Epithelial cell of esophagus (primary cell): ENCODE results near the gene TEC.

Experiments used
- DNase-seq: peaks from one replicate; pipeline ENCODE4 v3.0.0; 2010; ENCODE audit warnings: low read depth
- H3K4me3 ChIP-seq: 2 replicates; pipeline ENCODE4 v1.5.1; 2011; ENCODE audit warnings: mild to moderate bottlenecking, low read length, control low read depth
- CTCF ChIP-seq: IDR thresholded peaks from 2 replicates; pipeline ENCODE4 v1.5.1; 2011; ENCODE audit warnings: low read depth, mild to moderate bottlenecking, low read length, control low read depth, inconsistent platforms; ENCODE audit not compliant: insufficient read depth; ENCODE audit errors: missing control alignments

The TEC gene

GRCh38 chr4:48275686-48276085 is 6.0 kb upstream of the TEC start:
- TF ChIP-seq CTCF, result no peak
- H3K4me3 ChIP-seq, result no peak overlapping the region
- no peak for DNase-seq

GRCh38 chr4:48275247-48275646 is 5.6 kb upstream of the TEC start:
- peak; percentile 66 for TF ChIP-seq CTCF
- DNase-seq, result peak; percentile 58

GRCh38 chr4:48271626-48272025 is 2.0 kb upstream of the TEC start:
- no peak overlapping the region for H3K4me3 ChIP-seq
- no peak for DNase-seq
- no peak for TF ChIP-seq CTCF

More at GRCh38 chr4:48275247-48275646, 5.6 kb upstream of the TEC start:
- no peak overlapping the region for H3K4me3 ChIP-seq

DNA sequence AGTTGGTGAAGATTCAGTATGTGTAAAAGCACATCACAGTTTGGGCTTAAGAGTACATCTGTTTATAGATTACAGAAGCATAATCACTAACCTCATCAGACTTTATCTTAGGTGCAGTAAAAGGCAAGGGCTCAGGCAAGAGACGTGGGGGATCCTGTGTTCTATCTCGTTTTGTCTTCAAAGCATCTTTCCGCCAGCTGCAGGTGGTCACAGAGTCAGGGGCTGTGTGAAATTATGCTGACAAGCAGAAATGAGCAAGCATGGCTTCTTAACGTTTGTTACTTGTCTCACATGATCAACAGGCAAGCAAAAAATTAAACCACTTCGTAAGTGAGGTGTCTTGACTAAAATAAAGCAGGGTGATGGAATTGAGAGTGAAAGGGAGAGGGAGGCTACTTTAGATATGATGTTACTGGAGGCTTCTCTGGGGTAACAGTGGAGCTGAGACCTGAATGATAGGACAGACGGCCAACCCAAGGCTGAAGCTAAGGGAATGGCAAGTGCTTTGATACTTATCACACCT is 1.4 kb upstream of the TEC start:
- no peak for TF ChIP-seq CTCF
- no peak for DNase-seq
- no peak overlapping the region for H3K4me3 ChIP-seq

DNA sequence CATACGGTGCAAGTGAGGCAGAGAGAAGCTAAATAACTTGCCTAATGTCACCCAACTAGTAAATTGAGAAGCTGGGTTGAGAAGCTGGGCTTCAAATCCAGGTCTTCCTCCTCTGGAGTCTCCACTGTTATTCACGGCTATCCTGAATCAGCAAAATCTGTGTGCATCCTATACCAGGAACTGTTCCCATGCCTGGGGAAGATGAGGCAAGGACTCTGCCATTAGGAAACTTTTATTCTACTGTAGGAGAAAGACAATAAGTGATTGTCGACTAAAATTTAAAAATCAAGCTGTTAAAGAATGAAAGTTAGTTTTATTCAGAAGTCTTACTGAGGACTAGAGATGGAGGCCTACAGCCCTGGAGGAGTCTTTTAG is 872 bp upstream of the TEC start:
- no peak for TF ChIP-seq CTCF
- no peak for DNase-seq
- no peak overlapping the region for H3K4me3 ChIP-seq

DNA sequence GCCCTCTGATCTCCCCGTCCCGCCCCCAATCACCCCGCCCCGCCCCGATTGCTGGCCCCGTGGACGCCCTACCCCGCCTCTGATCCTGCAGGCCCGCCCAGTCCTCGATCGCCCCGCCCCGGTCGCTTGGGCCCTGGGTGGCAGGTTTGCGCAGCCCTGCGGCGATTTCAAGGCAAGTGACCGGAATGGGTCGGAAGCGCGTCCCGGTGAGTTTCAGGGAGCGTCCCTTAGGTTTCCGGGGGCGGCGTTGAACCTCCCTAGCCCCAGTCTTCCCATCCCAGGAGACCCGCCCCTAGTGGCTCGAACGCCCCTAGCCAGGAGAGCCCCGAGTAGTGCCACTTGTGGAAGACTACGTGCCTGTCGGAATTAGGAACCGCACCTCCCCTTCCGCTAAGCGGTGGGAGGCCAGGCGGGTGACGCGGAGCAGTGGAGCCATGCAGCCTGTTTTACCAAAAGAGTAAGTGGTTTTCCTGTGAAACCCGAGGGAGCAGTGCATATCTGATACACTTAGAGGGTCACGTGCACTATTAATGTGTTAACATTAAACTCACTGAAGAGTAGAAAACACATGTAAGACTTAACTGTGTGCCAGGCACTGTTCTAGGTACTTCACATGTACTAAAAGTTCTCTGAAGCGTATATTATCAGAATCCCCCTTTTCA is 354 bp upstream of the TEC start:
- DNase-seq, result peak; percentile 83
- peak overlapping the region; percentile 63 for H3K4me3 ChIP-seq
- TF ChIP-seq CTCF, result peak; percentile 29

GRCh38 chr4:48267574-48267973 is 2.1 kb downstream of the TEC start:
- H3K4me3 ChIP-seq, result no peak overlapping the region
- DNase-seq, result no peak
- TF ChIP-seq CTCF, result no peak
